ENCODE results near the gene HLX.

GRCh38 chr1:220873087-220873486, 6.2 kb upstream of the HLX start:
- TF ChIP-seq EZH2 (IDR thresholded peaks at IDR 0.05), result no peak
- no peak for TF ChIP-seq CTCF (IDR thresholded peaks at IDR 0.05)
- TF ChIP-seq EZH2phosphoT487 (IDR thresholded peaks at IDR 0.05), result no peak

All from neural progenitor cell (in vitro differentiated cells).